ENCODE results near the gene UQCC3. TPM values are rescaled to one million over a fixed set of nuclear protein-coding genes. Genes with fewer than 3 reads are reported as not detected.

The UQCC3 gene
- total and polyA plus RNA-seq, 10 of the 15 experiments (the other 5 are each of a cell fraction or from before 2014, with no cell fraction given), result 1.3 to 20.5 (median 8.2) TPM

- TF ChIP-seq RFX5 (IDR thresholded peaks at IDR 0.05; ENCODE audit: low read depth, low read length) (0 out of 2 replicates have a peak, but pooled peaks have one; percentile 49), ASH2L (IDR thresholded peaks at IDR 0.05; ENCODE audit: borderline replicate concordance, low read depth) (0 out of 2 replicates have a peak, but pooled peaks have one; percentile 76), RB1 (IDR thresholded peaks at IDR 0.05; ENCODE audit: borderline replicate concordance) (peak; percentile 90; the same call in 1 of the 2 replicates), SMARCA5 (IDR thresholded peaks at IDR 0.05) (no peak), HCFC1 (IDR thresholded peaks at IDR 0.05; ENCODE audit: low read length) (peak; percentile 60; the same call in 1 of the 2 replicates), NR2F1 (conservative IDR thresholded peaks at IDR 0.05) (peak; percentile 73), LARP7 (IDR thresholded peaks at IDR 0.05) (peak; percentile 60; the same call in 1 of the 2 replicates), CREB1 (IDR thresholded peaks at IDR 0.05; ENCODE audit: low read depth) (peak; percentile 10; the same call in 1 of the 2 replicates), NR2C2 (IDR thresholded peaks at IDR 0.05; ENCODE audit: borderline replicate concordance, control insufficient read depth, insufficient read length, low read depth) (no peak), NFYA (IDR thresholded peaks at IDR 0.05; ENCODE audit: borderline replicate concordance, low read depth, low read length) (no peak), SIX5 (IDR thresholded peaks at IDR 0.05; ENCODE audit: low read depth, low read length, severe bottlenecking) (no peak), USF2 (IDR thresholded peaks at IDR 0.05; ENCODE audit: borderline replicate concordance, low read depth, low read length) (no peak), POLR2A (IDR thresholded peaks at IDR 0.05; ENCODE audit: low read depth, low read length) (peak; percentile 82), DPF2 (IDR thresholded peaks at IDR 0.05) (peak; percentile 67), USF1 (IDR thresholded peaks at IDR 0.05; ENCODE audit: borderline replicate concordance, extremely low read length, insufficient read depth, low read depth, low read length) (no peak), NFYB (IDR thresholded peaks at IDR 0.05; ENCODE audit: insufficient read depth, low read depth, low read length) (peak; percentile 82), RCOR1 (conservative IDR thresholded peaks at IDR 0.05; ENCODE audit: low read depth, low read length) (no peak), EP300 (IDR thresholded peaks at IDR 0.05; ENCODE audit: borderline replicate concordance in 1 of 2, control insufficient read depth in 1 of 2, low read depth in 2 of 2, low read length in 2 of 2) (no peak), SMAD5 (IDR thresholded peaks at IDR 0.05; ENCODE audit: low read depth) (peak; percentile 75), MYB (IDR thresholded peaks at IDR 0.05; ENCODE audit: borderline replicate concordance, low read depth, low read length) (no peak), JUNB (IDR thresholded peaks at IDR 0.05) (no peak), SUZ12 (IDR thresholded peaks at IDR 0.05; ENCODE audit: unreplicated experiment) (no peak), CBFB (IDR thresholded peaks at IDR 0.05; ENCODE audit: low read depth) (peak; percentile 84)
- TF ChIP-seq, protein P1, sequence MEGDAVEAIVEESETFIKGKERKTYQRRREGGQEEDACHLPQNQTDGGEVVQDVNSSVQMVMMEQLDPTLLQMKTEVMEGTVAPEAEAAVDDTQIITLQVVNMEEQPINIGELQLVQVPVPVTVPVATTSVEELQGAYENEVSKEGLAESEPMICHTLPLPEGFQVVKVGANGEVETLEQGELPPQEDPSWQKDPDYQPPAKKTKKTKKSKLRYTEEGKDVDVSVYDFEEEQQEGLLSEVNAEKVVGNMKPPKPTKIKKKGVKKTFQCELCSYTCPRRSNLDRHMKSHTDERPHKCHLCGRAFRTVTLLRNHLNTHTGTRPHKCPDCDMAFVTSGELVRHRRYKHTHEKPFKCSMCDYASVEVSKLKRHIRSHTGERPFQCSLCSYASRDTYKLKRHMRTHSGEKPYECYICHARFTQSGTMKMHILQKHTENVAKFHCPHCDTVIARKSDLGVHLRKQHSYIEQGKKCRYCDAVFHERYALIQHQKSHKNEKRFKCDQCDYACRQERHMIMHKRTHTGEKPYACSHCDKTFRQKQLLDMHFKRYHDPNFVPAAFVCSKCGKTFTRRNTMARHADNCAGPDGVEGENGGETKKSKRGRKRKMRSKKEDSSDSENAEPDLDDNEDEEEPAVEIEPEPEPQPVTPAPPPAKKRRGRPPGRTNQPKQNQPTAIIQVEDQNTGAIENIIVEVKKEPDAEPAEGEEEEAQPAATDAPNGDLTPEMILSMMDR (IDR thresholded peaks at IDR 0.05 in 2 of 3, conservative IDR thresholded peaks at IDR 0.05 in 1 of 3; ENCODE audit: control insufficient read depth in 2 of 3, extremely low read depth in 1 of 3, insufficient read depth in 1 of 3, low read depth in 3 of 3, low read length in 3 of 3), result no peak
- TF ChIP-seq, protein P2, sequence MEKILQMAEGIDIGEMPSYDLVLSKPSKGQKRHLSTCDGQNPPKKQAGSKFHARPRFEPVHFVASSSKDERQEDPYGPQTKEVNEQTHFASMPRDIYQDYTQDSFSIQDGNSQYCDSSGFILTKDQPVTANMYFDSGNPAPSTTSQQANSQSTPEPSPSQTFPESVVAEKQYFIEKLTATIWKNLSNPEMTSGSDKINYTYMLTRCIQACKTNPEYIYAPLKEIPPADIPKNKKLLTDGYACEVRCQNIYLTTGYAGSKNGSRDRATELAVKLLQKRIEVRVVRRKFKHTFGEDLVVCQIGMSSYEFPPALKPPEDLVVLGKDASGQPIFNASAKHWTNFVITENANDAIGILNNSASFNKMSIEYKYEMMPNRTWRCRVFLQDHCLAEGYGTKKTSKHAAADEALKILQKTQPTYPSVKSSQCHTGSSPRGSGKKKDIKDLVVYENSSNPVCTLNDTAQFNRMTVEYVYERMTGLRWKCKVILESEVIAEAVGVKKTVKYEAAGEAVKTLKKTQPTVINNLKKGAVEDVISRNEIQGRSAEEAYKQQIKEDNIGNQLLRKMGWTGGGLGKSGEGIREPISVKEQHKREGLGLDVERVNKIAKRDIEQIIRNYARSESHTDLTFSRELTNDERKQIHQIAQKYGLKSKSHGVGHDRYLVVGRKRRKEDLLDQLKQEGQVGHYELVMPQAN (conservative IDR thresholded peaks at IDR 0.05), result peak; percentile 62
Measured at GRCh38 chr11:62671608-62672389, at the start of gene UQCC3, which contains the start of gene LBHD1 (continued).
